CD4-positive, alpha-beta memory T cell (primary cell): ENCODE measurements around the gene RNASE12. TPM values are rescaled to one million over a fixed set of nuclear protein-coding genes. Genes with fewer than 3 reads are reported as not detected.

ENCODE experiments used
- CTCF ChIA-PET: fragments of 350-600 bp; sonication (Branson Sonifier 250); formaldehyde crosslinking; loops from one replicate; lab custom pipeline; 2021; ENCODE audit warnings: inconsistent platforms; ENCODE audit not compliant: partially characterized antibody; lab: Charles Lee
- POLR2A ChIA-PET: fragments of 350-600 bp; sonication (Branson Sonifier 250); formaldehyde crosslinking; loops from one replicate; lab custom pipeline; 2021; ENCODE audit not compliant: partially characterized antibody; lab: Charles Lee
- DNase-seq, 5 donors: peaks; one replicate each; pipeline versions ENCODE4 v3.0.0 to v3.0.0-alpha.2; 2020 to 2022; ENCODE audit warnings: mixed read lengths in 1 of 5
- H3K27ac ChIP-seq: one replicate; pipeline ENCODE4 v1.7.0; 2013; ENCODE audit warnings: low read depth, low read length
- H3K27me3 ChIP-seq: 2 replicates; pipeline ENCODE4 v1.7.0; 2013; ENCODE audit warnings: mild to moderate bottlenecking, low read length, moderate library complexity; ENCODE audit not compliant: insufficient read depth
- H3K36me3 ChIP-seq: 2 replicates; pipeline ENCODE4 v1.7.0; 2013; ENCODE audit warnings: mild to moderate bottlenecking, low read length, moderate library complexity; ENCODE audit not compliant: insufficient read depth
- H3K4me1 ChIP-seq: 2 replicates; pipeline ENCODE4 v1.7.0; 2013; ENCODE audit warnings: mild to moderate bottlenecking, low read length, moderate library complexity; ENCODE audit not compliant: insufficient read depth
- H3K4me3 ChIP-seq, 2 donors: one replicate each; pipeline ENCODE4 v1.7.0; 2013; ENCODE audit warnings: low read length in 2 of 2, mild to moderate bottlenecking in 1 of 2
- H3K9me3 ChIP-seq, 2 donors: one replicate each; pipeline ENCODE4 v1.7.0; 2013; ENCODE audit warnings: low read length in 2 of 2, control low read depth in 1 of 2; ENCODE audit not compliant: control insufficient read depth in 1 of 2
- H3K27ac Mint-ChIP-seq, 7 donors: one replicate each; pipeline ENCODE4 v1.8.0; 2020 to 2021; ENCODE audit warnings: mixed read lengths in 7 of 7, mild to moderate bottlenecking in 6 of 7, inconsistent platforms in 3 of 7, moderate library complexity in 3 of 7
- H3K27me3 Mint-ChIP-seq, 2 donors: one replicate each; pipeline ENCODE4 v1.8.0; 2020 to 2021; ENCODE audit warnings: mixed read lengths in 2 of 2
- H3K36me3 Mint-ChIP-seq, 2 donors: one replicate each; pipeline ENCODE4 v1.8.0; 2020 to 2021; ENCODE audit warnings: mixed read lengths in 2 of 2, inconsistent platforms in 1 of 2, mild to moderate bottlenecking in 1 of 2
- H3K4me1 Mint-ChIP-seq, 4 donors: one replicate each; pipeline ENCODE4 v1.8.0; 2020 to 2021; ENCODE audit warnings: mixed read lengths in 4 of 4, mild to moderate bottlenecking in 1 of 4
- H3K4me3 Mint-ChIP-seq, 8 donors: one replicate each; pipeline ENCODE4 v1.8.0; 2020 to 2021; ENCODE audit warnings: mixed read lengths in 8 of 8, mild to moderate bottlenecking in 7 of 8, moderate library complexity in 6 of 8, inconsistent platforms in 3 of 8
- H3K9me3 Mint-ChIP-seq, 8 donors: one replicate each; pipeline ENCODE4 v1.8.0; 2020 to 2021; ENCODE audit warnings: mixed read lengths in 8 of 8, mild to moderate bottlenecking in 5 of 8, inconsistent platforms in 3 of 8, moderate library complexity in 1 of 8
- intact Hi-C: fragments of 100-400 bp; cut with micrococcal nuclease; formaldehyde crosslinking; loops from one replicate; pipeline ENCODE4 v1.15.1; 2023
- polyA plus RNA-seq, 2 donors: library from polyadenylated mRNA; unstranded; fragments of 300-500 nt; fragmentation: Illumina TruSeq; gene quantifications; one replicate each; pipeline ENCODE4 v1.2.3, GENCODE V29; 2021
- total RNA-seq, 2 experiments: library from RNA; stranded (reverse); gene quantifications; one replicate each; pipeline ENCODE4 v1.2.3, GENCODE V29; 2021

The RNASE12 gene, protein sequence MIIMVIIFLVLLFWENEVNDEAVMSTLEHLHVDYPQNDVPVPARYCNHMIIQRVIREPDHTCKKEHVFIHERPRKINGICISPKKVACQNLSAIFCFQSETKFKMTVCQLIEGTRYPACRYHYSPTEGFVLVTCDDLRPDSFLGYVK
- not detected for total RNA-seq
- not detected for polyA plus RNA-seq

DNA sequence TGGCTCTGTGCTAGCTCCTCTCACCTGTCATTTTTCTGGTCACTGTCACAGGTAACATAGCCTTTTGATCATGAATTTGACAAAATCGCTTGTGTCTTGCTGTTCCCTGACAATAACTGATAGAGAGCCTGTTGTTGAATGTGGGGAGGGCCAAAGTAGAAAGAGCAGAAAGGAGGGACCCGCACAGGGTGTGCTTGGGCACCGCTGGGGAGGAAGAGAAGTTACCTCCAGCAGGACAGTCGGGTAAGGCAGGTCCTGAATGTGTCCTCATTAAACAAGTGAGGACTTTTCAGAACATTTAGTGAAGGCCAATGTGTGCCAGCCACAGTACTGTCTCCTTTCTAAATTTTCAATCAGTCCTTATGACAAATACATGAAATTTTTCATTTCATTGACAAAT is at the start of gene RNASE12:
Gene RNASE12 (minus strand): TSS at position 142 of the 400 bp plus-strand sequence. CDS start 653 bp downstream, outside the sequence.
- H3K27ac Mint-ChIP-seq = no peak within 1 kb of the TSS
- no peak within 1 kb of the TSS for H3K4me3 ChIP-seq
- peaks cover 3 to 19% (median 4%) of the 10 kb centered on the region in 4 donors for H3K4me1 Mint-ChIP-seq
- peaks cover 0 to 2% (median 0%) of the 10 kb centered on the region in 8 donors for H3K9me3 Mint-ChIP-seq
- no peaks in the 10 kb centered on the region for H3K9me3 ChIP-seq
- DNase-seq = no peak
- no peaks in the 10 kb centered on the region for H3K27me3 ChIP-seq
- intact Hi-C loops = no loop called here
- ChIA-PET POLR2A (no interaction called here), CTCF (no interaction called here)
- H3K27me3 Mint-ChIP-seq = peaks cover 3 to 7% of the 10 kb centered on the region in 2 donors
- H3K4me3 Mint-ChIP-seq = peak within 1 kb of the TSS in 1 of 8 donors; percentile 16
- no peaks in the 10 kb centered on the region for H3K36me3 Mint-ChIP-seq
- H3K27ac ChIP-seq = no peak within 1 kb of the TSS
- H3K4me1 ChIP-seq = peaks cover 9% of the 10 kb centered on the region
- no peaks in the 10 kb centered on the region for H3K36me3 ChIP-seq

DNA sequence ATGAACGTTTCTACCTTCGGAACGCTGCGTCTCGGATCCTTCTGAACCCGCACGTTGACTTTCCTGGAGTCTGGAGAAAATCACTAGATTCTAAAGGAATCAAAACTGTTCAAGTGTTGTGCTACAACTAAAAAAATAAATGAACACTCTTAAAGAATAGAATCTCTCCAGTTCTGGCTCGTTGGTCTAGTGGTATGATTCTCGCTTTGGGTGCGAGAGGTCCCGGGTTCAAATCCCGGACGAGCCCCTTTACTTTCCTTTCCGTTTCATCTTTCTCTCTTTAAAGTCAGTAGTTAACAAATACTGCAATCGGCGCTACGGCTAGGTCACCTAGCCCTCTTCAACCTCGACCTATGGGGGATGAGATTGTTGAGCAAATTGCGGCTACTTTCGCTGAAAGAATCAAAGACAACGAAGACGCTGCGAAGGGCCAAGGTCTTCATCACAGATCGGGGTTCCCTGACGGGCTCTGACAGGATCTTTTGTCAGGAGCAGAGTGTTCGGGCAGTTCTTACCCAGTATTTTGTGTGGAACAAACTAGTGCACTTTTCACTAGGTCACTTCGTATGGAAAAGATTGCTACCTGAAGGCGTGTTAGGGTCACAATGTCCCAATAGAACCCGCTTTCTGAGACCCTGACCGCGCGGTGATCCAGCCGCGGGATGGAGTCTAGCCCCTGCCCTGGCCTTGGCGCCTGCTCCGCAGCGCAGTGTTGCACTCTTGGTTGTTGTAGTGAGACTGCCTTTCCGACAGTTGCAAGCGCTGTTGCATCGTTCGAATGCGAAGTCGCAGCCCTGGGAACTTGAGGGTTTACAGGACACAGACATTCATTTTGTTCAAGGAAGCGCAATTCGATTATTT is 41.9 kb upstream of the RNASE12 start:
- Histone ChIP-seq H3K4me3 (peak overlapping the region; percentile 34 to 51), H3K27ac (no peak overlapping the region), H3K27me3 (peaks cover 20% of the 10 kb centered on the region), H3K9me3 (no peaks in the 10 kb centered on the region), H3K4me1 (peaks cover 37% of the 10 kb centered on the region), H3K36me3 (no peaks in the 10 kb centered on the region)
- Mint-ChIP-seq H3K27ac (peak overlapping the region in 6 of 7 donors; percentile 79 to 99 (median 88)), H3K36me3 (peaks cover 0 to 12% of the 10 kb centered on the region in 2 donors), H3K9me3 (peaks cover 0 to 22% (median 1%) of the 10 kb centered on the region in 8 donors), H3K4me1 (peaks cover 32 to 53% (median 43%) of the 10 kb centered on the region in 4 donors), H3K27me3 (peaks cover 24 to 28% of the 10 kb centered on the region in 2 donors), H3K4me3 (peak overlapping the region; percentile 82 to 93 (median 90))
- ChIA-PET CTCF (interaction anchor here (0.6 to 2.1 kb wide), 6 partner anchors 10 to 305 kb away, joined by 3 to 7 read pairs (median 5); no protein-coding TSS in a partner anchor), POLR2A (interaction anchor here (1.0 to 5.9 kb wide), 4 partner anchors 19 to 171 kb away, joined by 3 to 61 read pairs (median 12); partner anchors contain the start of genes PIP4P1 and RNASE4)
- peak; percentile 55 to 77 (median 71) for DNase-seq
- intact Hi-C loops = loop anchor here (1.0 kb wide), 3 partner anchors 8 to 290 kb away; partner anchors contain the start of gene PARP2

DNA sequence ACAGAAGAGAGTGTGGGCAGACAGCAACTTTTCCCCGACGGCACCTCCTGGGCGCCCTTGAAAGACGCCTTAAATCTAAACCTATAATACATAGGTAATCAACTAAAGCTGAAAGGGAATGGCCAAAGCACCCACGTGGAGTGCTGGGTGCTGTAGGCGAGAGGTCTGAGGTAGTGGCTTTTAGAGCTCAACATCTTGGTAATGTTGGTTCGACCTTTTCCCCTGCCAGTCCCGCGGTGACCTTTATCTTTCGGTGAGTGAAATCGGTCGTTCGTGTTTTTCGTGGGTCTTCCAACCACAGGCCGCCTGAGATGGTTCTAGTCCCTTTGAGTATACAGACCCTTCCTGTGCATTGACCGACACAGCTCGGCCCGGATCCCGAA is 41.3 kb upstream of the RNASE12 start:
- Mint-ChIP-seq H3K4me1 (peaks cover 38 to 60% (median 49%) of the 10 kb centered on the region in 4 donors), H3K9me3 (peaks cover 0 to 22% (median 1%) of the 10 kb centered on the region in 8 donors), H3K4me3 (peak overlapping the region; percentile 82 to 93 (median 90)), H3K27ac (peak overlapping the region in 6 of 7 donors; percentile 79 to 99 (median 88)), H3K27me3 (peaks cover 27 to 28% of the 10 kb centered on the region in 2 donors), H3K36me3 (peaks cover 0 to 12% of the 10 kb centered on the region in 2 donors)
- CTCF ChIA-PET = interaction anchor here (0.6 to 2.1 kb wide), 6 partner anchors 10 to 304 kb away, joined by 3 to 7 read pairs (median 5); no protein-coding TSS in a partner anchor
- Histone ChIP-seq H3K36me3 (no peaks in the 10 kb centered on the region), H3K4me3 (peak overlapping the region in 1 of 2 donors; percentile 51), H3K4me1 (peaks cover 37% of the 10 kb centered on the region), H3K27me3 (peaks cover 20% of the 10 kb centered on the region), H3K9me3 (no peaks in the 10 kb centered on the region), H3K27ac (no peak overlapping the region)
- intact Hi-C loops = no loop called here
- DNase-seq = no peak
- POLR2A ChIA-PET = interaction anchor here (1.0 to 5.9 kb wide), 5 partner anchors 19 to 171 kb away, joined by 3 to 61 read pairs (median 4); partner anchors contain the start of genes PIP4P1 and RNASE4

DNA sequence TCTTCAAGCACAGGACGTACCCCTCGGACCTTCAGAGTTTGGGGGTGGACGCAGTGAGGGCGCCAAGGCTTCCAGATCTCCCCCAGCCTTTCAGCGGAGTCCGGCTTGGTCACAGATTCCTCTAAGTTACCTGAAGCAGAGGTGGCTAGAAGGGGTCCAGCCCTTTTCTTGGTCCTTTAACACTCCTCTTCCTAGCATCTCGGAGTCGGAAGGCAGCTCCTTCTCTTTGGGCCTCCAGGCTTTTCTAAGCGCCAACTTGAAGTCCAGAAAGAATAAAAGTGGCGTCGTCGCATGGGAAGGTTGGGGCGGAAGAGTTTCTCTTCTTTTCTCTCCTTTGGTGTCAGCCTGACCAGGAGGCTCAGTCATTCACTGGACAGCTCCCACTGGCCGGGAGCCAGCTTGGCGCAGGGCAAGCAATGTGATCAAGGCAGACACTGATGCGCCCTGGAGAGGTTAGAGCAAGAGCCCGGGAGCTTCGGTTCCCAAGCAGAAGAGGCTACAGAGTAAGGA is 40.8 kb upstream of the RNASE12 start:
- peaks cover 28 to 30% of the 10 kb centered on the region in 2 donors for H3K27me3 Mint-ChIP-seq
- POLR2A ChIA-PET = interaction anchor here (1.0 to 5.9 kb wide), 5 partner anchors 18 to 170 kb away, joined by 3 to 61 read pairs (median 4); partner anchors contain the start of genes PIP4P1 and RNASE4
- no peaks in the 10 kb centered on the region for H3K36me3 ChIP-seq
- H3K4me1 ChIP-seq = peaks cover 37% of the 10 kb centered on the region
- intact Hi-C loops = loop anchor here (1.0 kb wide), 1 partner anchor 19 kb away; no protein-coding TSS in a partner anchor
- CTCF ChIA-PET = interaction anchor here (1.0 to 2.6 kb wide), 7 partner anchors 16 to 304 kb away, joined by 3 to 13 read pairs (median 5); no protein-coding TSS in a partner anchor
- peak overlapping the region; percentile 82 to 93 (median 90) for H3K4me3 Mint-ChIP-seq
- H3K36me3 Mint-ChIP-seq = peaks cover 0 to 12% of the 10 kb centered on the region in 2 donors
- peaks cover 20% of the 10 kb centered on the region for H3K27me3 ChIP-seq
- H3K9me3 ChIP-seq = no peaks in the 10 kb centered on the region
- peak overlapping the region; percentile 49 to 68 for H3K4me3 ChIP-seq
- peaks cover 0 to 22% (median 1%) of the 10 kb centered on the region in 8 donors for H3K9me3 Mint-ChIP-seq
- peaks cover 40 to 65% (median 53%) of the 10 kb centered on the region in 4 donors for H3K4me1 Mint-ChIP-seq
- no peak for DNase-seq
- no peak overlapping the region for H3K27ac ChIP-seq
- H3K27ac Mint-ChIP-seq = peak overlapping the region in 5 of 7 donors; percentile 11 to 99 (median 76)

DNA sequence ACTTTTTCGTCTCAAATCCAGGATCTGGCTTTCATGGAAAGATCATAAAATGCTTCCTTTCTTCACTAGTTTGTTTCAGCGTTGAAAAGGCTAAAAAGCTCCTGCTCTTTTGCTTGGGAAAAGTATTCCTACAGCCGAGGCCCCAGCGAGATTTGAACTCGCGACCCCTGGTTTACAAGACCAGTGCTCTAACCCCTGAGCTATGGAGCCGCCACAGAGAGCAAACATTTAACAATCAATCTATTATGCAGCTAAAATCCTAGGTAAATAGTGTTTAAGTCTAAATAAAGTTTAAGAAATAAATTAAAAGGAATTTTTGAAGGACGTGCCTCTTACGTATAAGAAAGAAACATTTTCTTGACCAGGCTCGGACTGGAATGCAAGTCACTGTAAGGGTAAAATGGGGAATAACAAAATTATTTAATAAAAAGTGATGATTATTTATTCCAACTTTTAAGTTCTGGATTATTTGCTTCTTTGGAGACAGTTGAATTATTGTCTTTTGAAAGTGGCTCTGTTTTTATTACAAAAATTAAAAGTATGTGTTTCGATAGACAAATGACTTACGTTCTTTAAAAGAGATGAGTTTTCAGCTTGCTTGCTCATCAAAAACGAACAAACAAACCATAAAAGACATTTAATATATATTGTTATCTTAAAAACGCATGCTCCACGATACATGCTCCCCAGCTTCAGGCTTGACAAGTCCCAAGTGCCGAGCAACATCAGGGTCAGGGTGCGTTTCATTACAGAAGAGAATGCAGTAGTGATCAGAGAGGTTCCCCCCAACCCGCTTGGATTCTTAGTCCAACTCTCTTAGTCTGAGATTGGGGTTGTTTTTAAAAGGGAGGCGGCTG is 40.1 kb upstream of the RNASE12 start:
- H3K4me1 ChIP-seq = peaks cover 37% of the 10 kb centered on the region

More for the DNA sequence above, 40.1 kb upstream of the RNASE12 start:
- no peak overlapping the region for H3K27ac ChIP-seq
- Mint-ChIP-seq H3K27me3 (peaks cover 31 to 32% of the 10 kb centered on the region in 2 donors), H3K36me3 (peaks cover 0 to 12% of the 10 kb centered on the region in 2 donors), H3K9me3 (peaks cover 0 to 22% (median 1%) of the 10 kb centered on the region in 8 donors), H3K27ac (peak overlapping the region; percentile 54 to 99 (median 77)), H3K4me1 (peaks cover 44 to 71% (median 57%) of the 10 kb centered on the region in 4 donors), H3K4me3 (peak overlapping the region; percentile 82 to 93 (median 90))
- H3K36me3 ChIP-seq = no peaks in the 10 kb centered on the region
- intact Hi-C loops = loop anchor here (1.0 kb wide), 1 partner anchor 18 kb away; no protein-coding TSS in a partner anchor
- peaks cover 20% of the 10 kb centered on the region for H3K27me3 ChIP-seq
- H3K9me3 ChIP-seq = no peaks in the 10 kb centered on the region
- peak overlapping the region; percentile 54 to 68 for H3K4me3 ChIP-seq
- POLR2A ChIA-PET = interaction anchor here (0.6 to 5.9 kb wide), 8 partner anchors 15 to 288 kb away, joined by 3 to 61 read pairs (median 4); partner anchors contain the start of genes PARP2, PIP4P1 and RNASE4
- DNase-seq = peak; percentile 61 to 67 (median 65)
- CTCF ChIA-PET = interaction anchor here (1.0 to 2.6 kb wide), 6 partner anchors 18 to 303 kb away, joined by 4 to 13 read pairs (median 6); no protein-coding TSS in a partner anchor
